ENCODE measurements around the gene UBQLN1.
"Not testable (repeated sequence)": the region's sequence is repeated elsewhere in the genome, so short reads cannot be mapped to it uniquely, and the experiment has no call there.

The UBQLN1 gene

DNA sequence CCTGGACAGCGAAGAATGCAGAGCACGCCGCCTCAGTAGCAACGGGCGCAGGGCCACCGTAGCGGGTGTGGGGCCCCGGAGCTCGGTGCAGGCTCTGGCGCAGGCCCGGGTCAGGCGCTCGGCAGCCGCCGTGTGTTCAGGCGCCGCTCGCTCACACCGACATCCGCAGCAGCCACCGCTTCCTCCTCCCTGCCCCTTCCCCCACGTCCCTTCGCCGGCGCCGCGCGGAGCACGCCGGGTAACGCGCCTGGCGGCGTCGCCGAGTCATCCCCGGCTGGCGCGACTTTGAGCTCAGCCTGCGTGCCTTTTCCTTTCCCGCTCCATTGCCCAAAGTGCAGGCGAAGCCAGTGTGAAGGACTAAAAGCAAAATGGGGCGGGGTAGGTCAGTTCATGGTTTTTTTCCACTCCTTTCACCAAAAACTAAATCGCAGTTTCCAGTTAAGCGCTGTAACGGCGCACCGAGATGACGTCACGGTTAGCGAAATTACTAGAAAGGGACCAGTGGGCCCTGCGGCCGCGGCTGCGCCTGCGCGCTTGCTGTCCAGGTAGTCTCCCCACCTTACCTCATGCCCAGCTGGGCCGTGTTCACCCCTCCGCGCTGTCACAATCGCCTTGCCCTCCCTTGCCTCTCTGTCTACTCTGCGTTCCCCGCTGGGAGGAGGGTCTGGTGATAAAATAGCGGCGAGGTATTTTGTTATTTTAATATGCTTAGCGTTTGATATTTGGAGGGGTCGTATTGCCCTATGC lies at the start of gene UBQLN1:
Gene UBQLN1, minus strand, starts transcription at position 191 of the 747 bp plus-strand sequence. CDS start 279 bp downstream, outside the sequence.
- TF ChIP-seq POLR2A (IDR thresholded peaks at IDR 0.05; ENCODE audit: low read length) (peak; percentile 95), GATA1 (IDR thresholded peaks at IDR 0.05; ENCODE audit: low read depth, low read length) (no peak)
- peak; percentile 95 to 97 for DNase-seq

DNA sequence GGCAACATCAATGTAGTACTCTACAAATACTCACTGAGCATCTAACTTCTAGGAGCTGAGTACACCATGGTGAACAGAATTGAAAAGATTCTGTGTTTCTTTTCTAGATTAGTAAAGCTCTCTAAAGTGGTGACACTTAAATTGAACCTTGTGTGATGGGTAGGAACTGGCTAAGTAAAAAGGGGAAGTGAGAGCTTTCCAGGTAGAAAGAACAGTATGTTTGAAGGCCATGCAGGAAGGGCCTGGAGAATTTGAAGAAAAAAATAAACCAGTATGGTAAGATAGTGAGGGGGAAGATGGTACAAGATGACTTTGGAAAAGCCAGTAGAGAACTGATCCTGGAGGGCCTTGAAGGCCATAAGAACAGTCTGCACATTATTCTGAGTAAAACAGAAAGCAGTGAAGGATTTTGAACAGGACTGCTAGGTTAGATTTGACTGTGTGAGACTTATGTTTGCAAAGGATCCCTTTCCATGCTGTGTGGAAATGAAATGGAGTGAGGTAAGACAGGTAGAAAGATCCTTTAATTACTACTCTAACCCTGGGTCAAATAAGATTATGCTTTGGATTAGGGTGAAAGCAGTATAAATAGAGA lies 46.7 kb upstream of the UBQLN1 start:
- no peak for DNase-seq
- TF ChIP-seq POLR2A (IDR thresholded peaks at IDR 0.05; ENCODE audit: low read length), result no peak
- no peak for TF ChIP-seq GATA1 (IDR thresholded peaks at IDR 0.05; ENCODE audit: low read depth, low read length)

DNA sequence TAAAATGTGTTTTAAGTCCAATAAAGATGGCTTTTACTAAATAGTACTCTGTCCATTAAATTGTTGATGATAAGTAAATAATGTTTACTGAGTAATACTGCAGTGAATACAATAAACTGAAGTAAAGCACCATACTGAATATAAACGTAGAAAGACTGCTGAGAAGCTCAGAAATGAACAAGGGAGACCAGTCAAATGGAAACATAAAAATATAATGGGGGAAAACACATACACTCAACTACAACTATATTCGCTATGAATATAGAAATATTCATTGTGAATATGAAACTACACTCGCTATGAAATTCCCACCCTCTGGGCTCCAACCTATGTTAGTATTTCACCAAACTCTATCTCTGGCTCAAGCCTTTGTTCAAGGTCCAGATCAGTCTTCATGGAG lies 41.9 kb upstream of the UBQLN1 start:
- DNase-seq, result no peak
- TF ChIP-seq GATA1 (IDR thresholded peaks at IDR 0.05; ENCODE audit: low read depth, low read length), result no peak
- no peak for TF ChIP-seq POLR2A (IDR thresholded peaks at IDR 0.05; ENCODE audit: low read length)

DNA sequence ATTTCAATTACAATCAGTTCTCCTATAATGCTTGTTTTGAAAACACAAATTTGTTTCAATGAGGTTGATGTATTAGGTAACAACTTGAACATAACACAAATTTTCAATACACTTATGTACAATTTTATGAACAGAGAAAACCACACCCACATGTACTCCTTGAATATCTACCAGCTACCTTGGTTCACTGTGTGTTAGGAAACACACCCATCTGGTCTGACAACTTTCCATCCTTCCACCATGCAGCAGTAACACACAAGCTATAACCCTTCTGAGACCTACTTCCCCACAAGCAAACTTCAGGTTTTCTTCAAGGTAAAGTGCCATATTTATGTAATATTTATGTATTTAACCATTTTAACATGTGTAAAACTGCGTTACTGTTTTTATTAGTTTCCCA lies 36.4 kb upstream of the UBQLN1 start:
- no peak for DNase-seq
- TF ChIP-seq GATA1 (IDR thresholded peaks at IDR 0.05; ENCODE audit: low read depth, low read length) (no peak), POLR2A (IDR thresholded peaks at IDR 0.05; ENCODE audit: low read length) (no peak)

DNA sequence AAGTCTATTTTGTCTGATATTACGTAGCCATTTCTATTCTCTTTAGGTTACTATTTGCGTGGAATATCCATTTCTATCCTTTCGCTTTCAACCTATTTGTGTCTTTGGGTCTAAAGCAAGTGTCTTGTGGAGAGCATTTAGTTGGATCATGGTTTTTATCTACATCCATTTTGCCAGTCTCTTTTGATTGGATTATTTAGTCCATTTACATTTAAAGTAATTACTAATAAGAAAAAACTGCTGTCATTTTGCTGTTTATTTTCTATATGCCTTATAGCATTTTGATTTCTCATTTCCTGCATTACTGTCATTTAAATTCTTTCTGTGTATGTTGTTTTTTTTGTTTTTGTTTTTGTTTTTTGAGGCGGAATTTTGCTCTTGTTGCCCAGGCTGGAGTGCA lies 26.0 kb upstream of the UBQLN1 start:
- TF ChIP-seq POLR2A (IDR thresholded peaks at IDR 0.05; ENCODE audit: low read length) (no peak), GATA1 (IDR thresholded peaks at IDR 0.05; ENCODE audit: low read depth, low read length) (no peak)
- no peak for DNase-seq

DNA sequence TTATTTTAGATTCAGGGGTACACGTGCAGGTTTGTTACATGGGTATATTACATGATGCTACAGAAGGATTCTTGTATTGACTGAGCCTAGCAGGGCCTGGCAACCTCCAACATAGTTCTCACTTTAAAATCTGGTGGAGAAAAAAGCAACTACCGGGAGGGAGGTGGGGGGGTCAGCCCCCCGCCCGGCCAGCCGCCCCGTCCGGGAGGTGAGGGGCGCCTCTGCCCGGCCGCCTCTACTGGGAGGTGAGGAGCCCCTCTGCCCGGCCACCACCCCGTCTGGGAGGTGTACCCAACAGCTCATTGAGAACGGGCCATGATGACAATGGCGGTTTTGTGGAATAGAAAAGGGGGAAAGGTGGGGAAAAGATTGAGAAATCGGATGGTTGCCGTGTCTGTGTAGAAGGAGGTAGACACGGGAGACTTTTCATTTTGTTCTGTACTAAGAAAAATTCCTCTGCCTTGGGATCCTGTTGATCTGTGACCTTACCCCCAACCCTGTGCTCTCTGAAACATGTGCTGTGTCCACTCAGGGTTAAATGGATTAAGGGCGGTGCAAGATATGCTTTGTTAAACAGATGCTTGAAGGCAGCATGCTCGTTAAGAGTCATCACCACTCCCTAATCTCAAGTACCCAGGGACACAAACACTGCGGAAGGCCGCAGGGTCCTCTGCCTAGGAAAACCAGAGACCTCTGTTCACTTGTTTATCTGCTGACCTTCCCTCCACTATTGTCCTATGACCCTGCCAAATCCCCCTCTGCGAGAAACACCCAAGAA lies 21.0 kb upstream of the UBQLN1 start:
- DNase-seq, result not testable (repeated sequence)

DNA sequence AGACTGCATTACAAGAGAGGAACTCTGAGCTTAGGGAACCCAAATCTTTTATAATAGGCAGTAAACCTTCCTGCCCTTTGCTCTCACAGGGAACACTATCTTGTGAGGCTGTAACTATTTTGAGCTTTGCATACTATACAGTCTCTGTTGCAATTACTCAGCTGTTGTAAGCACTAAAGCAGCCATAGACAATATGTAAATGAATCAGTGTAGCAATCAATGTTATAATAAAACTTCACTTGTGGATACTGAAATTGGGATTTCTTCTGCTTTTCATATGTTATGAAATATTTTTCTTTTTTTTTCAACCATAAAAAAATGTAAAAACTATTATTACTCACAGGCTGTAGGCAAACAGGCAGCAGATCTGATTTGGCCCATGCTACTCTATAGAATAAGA lies 16.7 kb upstream of the UBQLN1 start:
- TF ChIP-seq POLR2A (IDR thresholded peaks at IDR 0.05; ENCODE audit: low read length) (no peak), GATA1 (IDR thresholded peaks at IDR 0.05; ENCODE audit: low read depth, low read length) (no peak)
- no peak for DNase-seq

DNA sequence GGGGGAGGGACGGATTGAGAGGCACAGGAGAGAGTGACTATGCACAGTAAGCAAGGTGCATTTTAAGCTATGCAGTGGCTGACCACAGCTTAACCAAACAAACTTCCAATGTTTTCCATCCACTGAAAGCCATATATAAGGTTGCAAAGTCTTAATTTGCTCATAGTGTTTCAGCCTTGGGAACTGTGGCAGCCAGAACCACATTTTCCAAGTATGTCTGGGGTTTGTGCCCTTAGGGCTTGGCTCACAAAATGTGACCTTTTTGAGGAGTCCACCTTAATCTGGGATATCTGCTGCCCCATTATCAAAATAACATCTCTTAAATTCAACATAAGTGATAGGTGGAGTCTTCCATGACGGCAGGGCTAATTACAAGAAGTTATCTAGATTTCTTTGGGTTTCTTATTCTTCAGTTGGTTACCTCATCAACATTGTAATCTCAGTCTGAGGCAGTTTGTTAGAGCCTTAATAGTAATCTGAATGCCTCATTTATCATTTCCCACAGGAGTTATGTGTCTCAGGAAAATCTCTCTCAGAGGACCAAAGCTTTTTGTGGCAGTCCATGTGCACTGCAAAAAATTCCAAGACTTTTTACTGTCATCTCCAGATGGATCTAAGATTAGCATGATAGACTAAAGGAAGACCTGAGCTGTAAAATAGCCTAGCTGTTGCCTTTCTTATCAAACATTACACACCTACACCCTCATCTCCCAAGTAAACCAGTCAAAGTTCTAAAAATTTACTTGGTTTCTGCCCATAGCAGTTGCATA lies 15.2 kb upstream of the UBQLN1 start:
- TF ChIP-seq GATA1 (IDR thresholded peaks at IDR 0.05; ENCODE audit: low read depth, low read length) (no peak), POLR2A (IDR thresholded peaks at IDR 0.05; ENCODE audit: low read length) (no peak)
- DNase-seq, result no peak

DNA sequence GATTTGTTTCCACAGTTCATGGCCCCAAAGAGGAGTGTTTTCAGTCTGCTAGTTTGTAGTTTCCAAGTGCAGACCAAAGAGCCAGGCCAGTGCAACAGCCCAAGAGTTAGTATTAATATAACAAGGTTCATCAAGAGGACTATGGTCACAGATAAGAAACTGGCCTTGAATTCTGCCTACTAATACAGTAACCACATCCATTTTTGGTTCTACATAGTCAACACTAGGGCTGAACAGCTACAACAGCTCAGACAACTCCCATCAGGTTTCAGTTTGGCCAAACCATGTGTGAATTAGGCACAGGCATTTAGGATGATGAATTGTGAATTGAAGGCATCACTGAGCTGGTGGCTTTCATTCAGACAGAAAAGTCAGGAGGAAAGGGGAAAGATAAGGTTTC lies 13.8 kb upstream of the UBQLN1 start:
- DNase-seq, result no peak
- TF ChIP-seq POLR2A (IDR thresholded peaks at IDR 0.05; ENCODE audit: low read length) (no peak), GATA1 (IDR thresholded peaks at IDR 0.05; ENCODE audit: low read depth, low read length) (no peak)

DNA sequence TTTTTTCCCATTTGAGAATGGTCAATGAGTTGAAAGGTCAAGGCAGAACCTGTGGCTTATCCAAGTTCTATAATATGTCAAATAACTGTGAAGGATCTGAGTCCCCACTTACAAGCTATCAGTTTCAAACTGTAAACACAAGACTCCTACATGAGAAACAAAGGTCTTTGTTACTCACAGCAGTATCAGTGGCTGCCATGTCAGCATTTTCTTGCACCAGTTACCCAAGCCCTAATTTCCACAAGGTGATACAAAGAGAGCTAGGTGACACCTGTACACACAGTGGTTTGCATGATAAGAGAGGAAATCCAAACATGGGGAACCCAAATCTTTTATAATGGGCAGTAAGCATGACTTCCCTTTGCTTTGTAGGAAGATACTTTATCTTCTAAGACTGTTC lies 8.0 kb upstream of the UBQLN1 start:
- no peak for TF ChIP-seq POLR2A (IDR thresholded peaks at IDR 0.05; ENCODE audit: low read length)
- TF ChIP-seq GATA1 (IDR thresholded peaks at IDR 0.05; ENCODE audit: low read depth, low read length), result no peak
- DNase-seq, result no peak

DNA sequence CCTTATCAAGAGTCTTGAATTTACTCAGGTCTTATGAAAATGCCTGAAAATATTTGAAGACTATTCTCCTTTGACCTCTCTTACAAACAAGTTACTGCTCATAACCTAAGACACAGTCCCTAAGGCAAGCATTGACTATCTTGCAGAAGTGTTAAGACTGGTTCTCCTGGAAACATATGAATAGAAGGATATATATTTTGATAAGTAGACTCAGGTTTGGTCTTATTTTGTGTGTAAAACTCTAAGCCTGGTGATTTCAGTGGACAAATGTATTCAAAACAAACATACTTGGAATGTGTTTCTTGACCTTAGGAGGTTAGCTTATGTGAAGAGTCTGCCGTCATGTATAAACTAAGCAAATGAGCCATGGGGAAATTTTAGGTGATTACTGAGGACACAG lies 7.5 kb upstream of the UBQLN1 start:
- TF ChIP-seq POLR2A (IDR thresholded peaks at IDR 0.05; ENCODE audit: low read length) (no peak), GATA1 (IDR thresholded peaks at IDR 0.05; ENCODE audit: low read depth, low read length) (no peak)
- no peak for DNase-seq

DNA sequence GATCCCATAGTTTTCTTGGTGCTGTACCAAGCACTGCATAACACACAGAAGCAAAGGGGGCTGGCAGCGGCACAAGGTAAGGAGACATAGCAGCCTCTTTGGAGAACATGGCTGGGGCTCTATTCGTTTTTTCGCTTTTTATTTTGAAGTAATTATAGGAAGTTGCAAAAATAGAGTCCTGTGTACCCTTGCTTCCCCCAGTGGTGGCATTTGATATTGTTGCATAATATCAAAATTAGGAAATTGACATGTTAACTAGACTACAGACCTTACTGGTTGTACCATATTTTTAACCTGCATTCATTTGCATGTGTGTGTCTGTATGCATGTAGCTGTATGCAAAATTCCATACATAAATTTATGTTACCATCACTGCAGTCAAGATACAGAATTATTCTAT lies 6.6 kb upstream of the UBQLN1 start:
- no peak for DNase-seq
- no peak for TF ChIP-seq POLR2A (IDR thresholded peaks at IDR 0.05; ENCODE audit: low read length)
- TF ChIP-seq GATA1 (IDR thresholded peaks at IDR 0.05; ENCODE audit: low read depth, low read length), result no peak

DNA sequence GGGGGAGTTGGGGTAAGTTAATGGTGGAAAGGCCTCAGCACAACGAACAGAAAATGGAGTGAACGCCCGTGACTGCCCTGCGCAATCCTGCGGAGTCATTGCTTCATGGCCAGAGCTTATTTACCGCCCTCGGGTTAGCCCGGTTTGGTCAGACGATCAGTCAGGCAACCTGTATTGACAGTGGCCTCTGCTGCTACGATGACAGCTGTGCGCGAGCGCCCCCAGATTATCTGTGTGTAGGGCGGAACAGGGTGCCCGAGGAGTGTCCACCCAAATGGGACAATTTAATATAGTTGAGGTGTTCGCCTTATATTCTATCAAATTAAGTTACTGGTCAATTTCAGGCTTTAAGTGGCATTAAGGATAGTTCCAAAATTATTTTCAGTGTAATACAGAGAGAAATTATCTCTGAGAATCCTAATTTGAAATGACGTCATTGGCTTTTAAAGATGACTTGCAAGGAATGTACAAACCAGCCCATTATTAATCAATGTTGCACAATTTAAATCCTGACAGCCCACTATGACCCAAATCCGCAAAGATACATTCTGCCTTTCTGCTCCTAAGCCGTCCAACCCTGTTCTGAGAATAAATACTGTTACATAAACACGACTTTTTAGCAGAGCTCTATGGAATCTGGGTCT lies 879 bp upstream of the UBQLN1 start:
- peak; percentile 94 for DNase-seq
- no peak for TF ChIP-seq GATA1 (IDR thresholded peaks at IDR 0.05; ENCODE audit: low read depth, low read length)
- peak; percentile 43 for TF ChIP-seq POLR2A (IDR thresholded peaks at IDR 0.05; ENCODE audit: low read length)

DNA sequence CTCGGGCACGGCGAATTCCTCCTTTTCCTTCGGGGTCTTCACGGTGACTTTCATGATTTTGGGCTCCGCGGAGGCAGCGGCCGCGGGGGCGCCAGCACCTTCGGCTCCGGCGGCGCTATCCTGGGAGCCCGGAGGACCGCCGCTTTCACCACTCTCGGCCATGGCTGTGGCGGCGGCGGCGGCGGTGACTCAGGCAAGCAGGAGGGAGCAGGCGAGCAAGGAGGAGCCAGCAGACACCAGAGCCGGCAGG lies 315 bp downstream of the UBQLN1 start:
- peak; percentile 90 to 94 for DNase-seq
- TF ChIP-seq POLR2A (IDR thresholded peaks at IDR 0.05; ENCODE audit: low read length) (no peak), GATA1 (IDR thresholded peaks at IDR 0.05; ENCODE audit: low read depth, low read length) (no peak)
